Left lung (tissue), 10 donors: ENCODE data around the gene VSX2. TPM values are rescaled to one million over a fixed set of nuclear protein-coding genes. Genes with fewer than 3 reads are reported as not detected.

Experiments
- ATAC-seq: fragments of 200-7000 bp; cut with Tn5 transposase; one replicate; pipeline ENCODE4 v1.9.1; 2020; ENCODE audit warnings: moderate library complexity
- DNase-seq, 4 donors: peaks; one replicate each; pipeline ENCODE4 v3.0.0-alpha.2; 2013 to 2020
- H3K27ac ChIP-seq, 2 donors: fragments of 200-600 bp; sonication (generic) in 1 of 2; one replicate each; pipeline versions ENCODE4 v1.5.0 to v1.8.0; 2020 to 2021
- H3K27me3 ChIP-seq, 2 donors: fragments of 200-600 bp; sonication (generic) in 1 of 2; one replicate each; pipeline versions ENCODE4 v1.5.0 to v1.8.0; 2020 to 2021
- H3K36me3 ChIP-seq, 2 donors: fragments of 200-600 bp; sonication (generic) in 1 of 2; one replicate each; pipeline versions ENCODE4 v1.5.0 to v1.8.0; 2020 to 2021
- H3K4me1 ChIP-seq, 2 donors: fragments of 200-600 bp; one replicate each; pipeline ENCODE4 v1.8.0; 2021
- H3K4me3 ChIP-seq, 2 donors: fragments of 200-600 bp; sonication (generic) in 1 of 2; one replicate each; pipeline versions ENCODE4 v1.5.0 to v1.8.0; 2020 to 2021; ENCODE audit warnings: mild to moderate bottlenecking in 1 of 2
- H3K9me3 ChIP-seq, 2 donors: fragments of 200-600 bp; sonication (generic) in 1 of 2; one replicate each; pipeline versions ENCODE4 v1.5.0 to v1.8.0; 2020 to 2021
- intact Hi-C, 2 donors: fragments of 100-400 bp; cut with DNase I; formaldehyde crosslinking; loops; one replicate each; pipeline versions ENCODE4 v1.11.2 to v1.14.2; 2022
- polyA plus RNA-seq, 6 donors: library from polyadenylated mRNA; unstranded; fragments of 120-200 nt; gene quantifications; one replicate each; pipeline ENCODE4 v1.2.1, GENCODE V29; 2013; ENCODE audit not compliant: insufficient read length in 6 of 6
- total RNA-seq, 2 donors: library from RNA; stranded (reverse); fragmentation: NEBNext Ultra II Directional; extraction: Animal tissue kit (Norgen Biotek cat#: 25700); gene quantifications; one replicate each; pipeline ENCODE4 v1.2.1, GENCODE V29; 2021
- TF ChIP-seq, protein P1 (sequence below), 2 donors: fragments of 200-600 bp; sonication (generic) in 1 of 2; IDR thresholded peaks; one replicate each; pipeline versions ENCODE4 v1.5.0 to v1.8.0; 2021; ENCODE audit warnings: antibody characterized with exemption in 2 of 2
- donor health status: DM: no; HTN: yes; CAD: no.
- donor health status: DM: no; HTN: no; CAD: no.

Gene VSX2
- total and polyA plus RNA-seq, 8 donors, result not detected

DNA sequence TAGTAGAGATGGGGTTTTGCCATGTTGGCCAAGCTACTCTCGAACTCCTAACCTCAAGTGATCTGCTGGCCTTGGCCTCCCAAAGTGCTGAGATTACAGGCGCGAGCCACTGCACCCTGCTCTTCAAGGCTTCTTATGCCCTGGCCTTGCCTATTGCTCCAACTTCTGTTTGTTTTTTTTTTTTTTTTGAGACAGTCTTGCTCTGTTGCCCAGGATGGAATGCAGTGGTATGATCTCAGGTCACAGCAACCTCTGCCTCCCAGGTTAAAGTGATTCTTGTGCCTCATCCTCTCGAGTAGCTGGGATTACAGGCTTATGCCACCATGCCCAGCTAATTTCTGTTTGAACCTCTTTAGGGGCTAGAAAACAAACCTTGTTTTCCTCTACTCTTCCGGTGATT, 69.4 kb downstream of the VSX2 start:
- H3K36me3 ChIP-seq, result no peaks in the 10 kb centered on the region
- H3K4me3 ChIP-seq, result no peak overlapping the region
- DNase-seq (no peak), ATAC-seq (peak; percentile 59)
- no peaks in the 10 kb centered on the region for H3K9me3 ChIP-seq
- peaks cover 0 to 1% of the 10 kb centered on the region in 2 donors for H3K4me1 ChIP-seq
- TF ChIP-seq, protein P1, sequence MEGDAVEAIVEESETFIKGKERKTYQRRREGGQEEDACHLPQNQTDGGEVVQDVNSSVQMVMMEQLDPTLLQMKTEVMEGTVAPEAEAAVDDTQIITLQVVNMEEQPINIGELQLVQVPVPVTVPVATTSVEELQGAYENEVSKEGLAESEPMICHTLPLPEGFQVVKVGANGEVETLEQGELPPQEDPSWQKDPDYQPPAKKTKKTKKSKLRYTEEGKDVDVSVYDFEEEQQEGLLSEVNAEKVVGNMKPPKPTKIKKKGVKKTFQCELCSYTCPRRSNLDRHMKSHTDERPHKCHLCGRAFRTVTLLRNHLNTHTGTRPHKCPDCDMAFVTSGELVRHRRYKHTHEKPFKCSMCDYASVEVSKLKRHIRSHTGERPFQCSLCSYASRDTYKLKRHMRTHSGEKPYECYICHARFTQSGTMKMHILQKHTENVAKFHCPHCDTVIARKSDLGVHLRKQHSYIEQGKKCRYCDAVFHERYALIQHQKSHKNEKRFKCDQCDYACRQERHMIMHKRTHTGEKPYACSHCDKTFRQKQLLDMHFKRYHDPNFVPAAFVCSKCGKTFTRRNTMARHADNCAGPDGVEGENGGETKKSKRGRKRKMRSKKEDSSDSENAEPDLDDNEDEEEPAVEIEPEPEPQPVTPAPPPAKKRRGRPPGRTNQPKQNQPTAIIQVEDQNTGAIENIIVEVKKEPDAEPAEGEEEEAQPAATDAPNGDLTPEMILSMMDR (IDR thresholded peaks at IDR 0.05), result no peak
- intact Hi-C loops, result no loop called here
- no peaks in the 10 kb centered on the region for H3K27me3 ChIP-seq
- H3K27ac ChIP-seq, result no peak overlapping the region

DNA sequence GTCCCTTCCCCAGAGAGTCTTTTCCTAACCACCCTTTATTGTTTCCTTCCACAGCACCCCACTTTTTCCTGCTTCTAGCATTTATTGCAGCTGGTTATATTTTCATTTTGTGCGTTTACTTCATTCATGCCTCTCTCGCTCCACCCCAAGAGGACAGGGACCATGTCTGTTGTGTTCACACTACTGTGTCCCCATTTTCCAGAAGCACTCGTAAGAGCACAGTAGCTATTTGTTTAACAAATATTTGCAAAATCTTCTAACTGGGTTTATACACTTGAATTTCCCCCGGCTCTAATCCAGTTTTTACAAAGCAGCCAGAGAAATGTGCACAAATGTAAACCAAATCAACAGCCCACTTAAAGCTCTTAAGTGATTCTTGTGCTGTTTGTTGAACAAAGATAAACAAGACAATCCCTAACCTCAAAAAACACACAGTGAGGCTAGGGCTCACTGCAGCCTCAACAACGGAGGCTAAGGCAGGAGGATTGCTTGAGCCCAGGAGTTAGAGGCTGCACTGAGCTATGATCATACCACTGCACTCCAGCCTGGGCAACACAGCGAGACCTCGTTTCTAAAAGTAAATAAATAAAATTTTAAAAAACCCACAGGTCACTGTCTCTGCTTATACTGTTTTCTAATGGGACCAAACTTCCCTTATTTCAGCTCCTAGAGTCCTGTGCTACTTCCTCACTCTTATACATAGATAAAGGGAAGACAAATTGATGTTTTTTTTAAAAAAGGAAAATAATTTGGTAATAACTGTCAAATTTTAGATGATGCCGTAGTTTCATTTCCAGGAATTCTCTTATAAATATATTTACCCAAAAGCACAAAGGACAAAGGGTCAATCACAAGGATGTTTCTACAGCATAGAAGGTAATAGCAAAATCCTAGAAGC, 70.1 kb downstream of the VSX2 start:
- intact Hi-C loops, result no loop called here
- H3K9me3 ChIP-seq, result no peaks in the 10 kb centered on the region
- no peaks in the 10 kb centered on the region for H3K36me3 ChIP-seq
- no peak for DNase-seq
- no peaks in the 10 kb centered on the region for H3K27me3 ChIP-seq
- no peaks in the 10 kb centered on the region for H3K4me1 ChIP-seq
- peak; percentile 56 for ATAC-seq
- TF ChIP-seq, protein P1 (IDR thresholded peaks at IDR 0.05), result no peak
- no peak overlapping the region for H3K27ac ChIP-seq
- H3K4me3 ChIP-seq, result no peak overlapping the region

DNA sequence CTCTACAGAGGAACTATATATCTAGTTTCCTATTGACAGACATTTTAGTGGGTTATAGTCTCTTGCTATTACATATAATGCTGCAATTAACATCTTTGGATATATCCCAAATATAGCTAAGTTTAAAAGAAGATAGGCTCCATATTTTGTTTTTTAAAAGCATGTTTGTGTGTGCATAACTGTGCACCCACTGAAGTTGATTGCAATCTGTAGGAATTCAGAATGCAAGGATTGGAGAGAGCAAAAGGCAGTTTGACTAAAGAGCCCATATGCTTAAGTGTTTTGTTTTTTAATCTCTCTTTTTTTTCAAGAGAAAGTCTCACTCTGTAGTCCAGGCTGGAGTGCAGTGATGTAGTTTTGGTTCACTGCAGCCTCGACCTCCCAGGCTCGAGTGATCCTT, 72.9 kb downstream of the VSX2 start:
- H3K4me1 ChIP-seq, result no peaks in the 10 kb centered on the region
- TF ChIP-seq, protein P1 (IDR thresholded peaks at IDR 0.05), result no peak
- no peaks in the 10 kb centered on the region for H3K27me3 ChIP-seq
- intact Hi-C loops, result no loop called here
- H3K4me3 ChIP-seq, result no peak overlapping the region
- no peak for ATAC-seq
- no peak for DNase-seq
- no peaks in the 10 kb centered on the region for H3K9me3 ChIP-seq
- no peak overlapping the region for H3K27ac ChIP-seq
- no peaks in the 10 kb centered on the region for H3K36me3 ChIP-seq

Other genes with a start within 250 kb of the VSX2 start
- 10 to 100 TPM; 18.7 TPM for gene ENTPD5, start 220.2 kb upstream of the VSX2 start, total RNA-seq
- 10 to 100 TPM; 16.0 to 18.5 (median 17.4) TPM for gene ENTPD5, start 220.2 kb upstream of the VSX2 start, polyA plus RNA-seq
- 1 to 10 TPM; 2.2 to 5.1 TPM for gene BBOF1, start 220.1 kb upstream of the VSX2 start, total RNA-seq
- 10 to 100 TPM; 11.1 to 36.3 (median 15.4) TPM for gene BBOF1, start 220.1 kb upstream of the VSX2 start, polyA plus RNA-seq
- 10 to 100 TPM; 23.0 to 62.4 TPM for gene ALDH6A1, start 155.0 kb upstream of the VSX2 start, total RNA-seq
- 10 to 100 TPM; 23.6 to 37.1 (median 29.0) TPM for gene ALDH6A1, start 155.0 kb upstream of the VSX2 start, polyA plus RNA-seq
- gene LIN52, start 154.5 kb upstream of the VSX2 start, total RNA-seq, result 10 to 100 TPM; 10.1 to 12.0 TPM
- gene LIN52, start 154.5 kb upstream of the VSX2 start, polyA plus RNA-seq, result 10 to 100 TPM; 13.3 to 16.7 (median 16.1) TPM
- 10 to 100 TPM; 37.0 to 41.1 TPM for gene ABCD4, start 63.5 kb downstream of the VSX2 start, total RNA-seq
- 100 to 1,000 TPM; 105 to 136 (median 123) TPM for gene ABCD4, start 63.5 kb downstream of the VSX2 start, polyA plus RNA-seq
- not detected for gene VRTN, start 109.0 kb downstream of the VSX2 start, total RNA-seq
- gene VRTN, start 109.0 kb downstream of the VSX2 start, polyA plus RNA-seq, result under 1 TPM in 1 of 6 donors, not detected in 5; 0.04 TPM
- under 1 TPM; 0.39 to 0.87 TPM for gene SYNDIG1L, start 186.8 kb downstream of the VSX2 start, total RNA-seq
- under 1 TPM; 0.37 to 0.83 (median 0.59) TPM for gene SYNDIG1L, start 186.8 kb downstream of the VSX2 start, polyA plus RNA-seq